Erythroblast (primary cell): ENCODE results near the gene TP53TG3F.
"Not testable (repeated sequence)": the region's sequence is repeated elsewhere in the genome, so short reads cannot be mapped to it uniquely, and the experiment has no call there.

ENCODE experiments used
- DNase-seq, 2 experiments: peaks; one replicate each; lab custom pipeline; 2025; lab: John Stamatoyannopoulos, UW

TP53TG3F gene

GRCh38 chr16:33459312-33459711 is at the start of gene TP53TG3F:
TP53TG3F (plus strand) TSS chr16:33459612; CDS start chr16:33459680, 68 bp downstream.
- DNase-seq, result not testable (repeated sequence)

- not testable (repeated sequence) for DNase-seq
Measured at GRCh38 chr16:33491611-33492010, 32.2 kb downstream of the TP53TG3F start.

- DNase-seq, result not testable (repeated sequence)
Measured at GRCh38 chr16:33507231-33507630, 47.8 kb downstream of the TP53TG3F start.

GRCh38 chr16:33509070-33509469 is 49.7 kb downstream of the TP53TG3F start:
- DNase-seq, result not testable (repeated sequence)

- DNase-seq, result not testable (repeated sequence)
Measured at GRCh38 chr16:33509906-33510305, 50.5 kb downstream of the TP53TG3F start.
